Mesothelial cell of epicardium (in vitro differentiated cells): ENCODE results near the gene TBC1D2. TPM values are rescaled to one million over a fixed set of nuclear protein-coding genes. Genes with fewer than 3 reads are reported as not detected.

ENCODE experiments used
- DNase-seq, 2 experiments: peaks; one replicate each; pipeline ENCODE4 v3.0.0; 2021; ENCODE audit warnings: low spot score in 2 of 2; ENCODE audit not compliant: unreplicated experiment in 2 of 2
- H3K27ac Mint-ChIP-seq: 2 replicates; pipeline ENCODE4 v1.8.0; 2021; ENCODE audit warnings: mixed read lengths
- H3K27me3 Mint-ChIP-seq: 2 replicates; pipeline ENCODE4 v1.8.0; 2021; ENCODE audit warnings: low read depth, mixed read lengths
- H3K36me3 Mint-ChIP-seq: 2 replicates; pipeline ENCODE4 v1.8.0; 2021; ENCODE audit warnings: mixed read lengths
- H3K4me1 Mint-ChIP-seq: 2 replicates; pipeline ENCODE4 v1.8.0; 2021; ENCODE audit warnings: mixed read lengths
- H3K4me3 Mint-ChIP-seq: 2 replicates; pipeline ENCODE4 v1.8.0; 2021; ENCODE audit warnings: mild to moderate bottlenecking, moderate library complexity, mixed read lengths
- H3K9me3 Mint-ChIP-seq: 2 replicates; pipeline ENCODE4 v1.8.0; 2021; ENCODE audit warnings: mixed read lengths
- total RNA-seq: library from RNA; stranded (reverse); gene quantifications from 3 replicates; pipeline ENCODE4 v1.2.1, GENCODE V29; 2021
- TF ChIP-seq, protein P1 (sequence below): fragments of 200-600 bp; sonication (generic); IDR thresholded peaks from one replicate; pipeline ENCODE4 v1.5.0; 2021; ENCODE audit warnings: antibody characterized with exemption; ENCODE audit not compliant: unreplicated experiment

Gene TBC1D2
- total RNA-seq, 1 donor from 2014 or later: 7.0 TPM

GRCh38 chr9:98164912-98165311 is 90.5 kb downstream of the TBC1D2 start:
- H3K36me3 Mint-ChIP-seq: no peaks in the 10 kb centered on the region
- H3K27ac Mint-ChIP-seq: no peak overlapping the region
- no peaks in the 10 kb centered on the region for H3K27me3 Mint-ChIP-seq
- DNase-seq: no peak
- no peak overlapping the region for H3K4me3 Mint-ChIP-seq
- peaks cover 15% of the 10 kb centered on the region for H3K4me1 Mint-ChIP-seq
- TF ChIP-seq, protein P1, sequence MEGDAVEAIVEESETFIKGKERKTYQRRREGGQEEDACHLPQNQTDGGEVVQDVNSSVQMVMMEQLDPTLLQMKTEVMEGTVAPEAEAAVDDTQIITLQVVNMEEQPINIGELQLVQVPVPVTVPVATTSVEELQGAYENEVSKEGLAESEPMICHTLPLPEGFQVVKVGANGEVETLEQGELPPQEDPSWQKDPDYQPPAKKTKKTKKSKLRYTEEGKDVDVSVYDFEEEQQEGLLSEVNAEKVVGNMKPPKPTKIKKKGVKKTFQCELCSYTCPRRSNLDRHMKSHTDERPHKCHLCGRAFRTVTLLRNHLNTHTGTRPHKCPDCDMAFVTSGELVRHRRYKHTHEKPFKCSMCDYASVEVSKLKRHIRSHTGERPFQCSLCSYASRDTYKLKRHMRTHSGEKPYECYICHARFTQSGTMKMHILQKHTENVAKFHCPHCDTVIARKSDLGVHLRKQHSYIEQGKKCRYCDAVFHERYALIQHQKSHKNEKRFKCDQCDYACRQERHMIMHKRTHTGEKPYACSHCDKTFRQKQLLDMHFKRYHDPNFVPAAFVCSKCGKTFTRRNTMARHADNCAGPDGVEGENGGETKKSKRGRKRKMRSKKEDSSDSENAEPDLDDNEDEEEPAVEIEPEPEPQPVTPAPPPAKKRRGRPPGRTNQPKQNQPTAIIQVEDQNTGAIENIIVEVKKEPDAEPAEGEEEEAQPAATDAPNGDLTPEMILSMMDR: no peak
- no peaks in the 10 kb centered on the region for H3K9me3 Mint-ChIP-seq

GRCh38 chr9:98162613-98163012 is 92.8 kb downstream of the TBC1D2 start:
- H3K9me3 Mint-ChIP-seq: no peaks in the 10 kb centered on the region
- no peaks in the 10 kb centered on the region for H3K36me3 Mint-ChIP-seq
- TF ChIP-seq, protein P1: no peak
- peaks cover 3% of the 10 kb centered on the region for H3K4me1 Mint-ChIP-seq
- H3K4me3 Mint-ChIP-seq: no peak overlapping the region
- DNase-seq: no peak
- H3K27ac Mint-ChIP-seq: no peak overlapping the region
- H3K27me3 Mint-ChIP-seq: no peaks in the 10 kb centered on the region

DNA sequence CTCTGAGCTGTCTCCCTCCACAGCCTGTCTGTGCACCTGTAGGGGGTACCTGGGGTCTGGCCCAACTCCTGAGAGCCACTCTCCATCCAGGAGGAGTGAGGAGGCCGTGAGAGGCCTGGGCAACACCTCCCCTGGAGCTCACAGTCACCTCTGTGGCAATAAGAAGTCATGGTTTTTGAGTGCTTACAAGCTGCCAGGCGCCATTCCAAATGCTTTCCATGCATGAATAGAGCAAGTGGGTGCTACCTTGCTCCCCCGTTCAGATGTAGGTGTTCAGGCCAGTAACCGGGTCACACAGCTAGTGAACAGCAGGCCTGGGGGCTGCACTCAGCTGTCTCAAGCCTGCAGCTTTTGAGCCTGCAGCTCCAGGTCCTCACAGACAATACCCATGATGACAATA is 93.6 kb downstream of the TBC1D2 start:
- Mint-ChIP-seq H3K27ac (no peak overlapping the region), H3K27me3 (no peaks in the 10 kb centered on the region), H3K36me3 (no peaks in the 10 kb centered on the region), H3K4me1 (no peaks in the 10 kb centered on the region), H3K9me3 (no peaks in the 10 kb centered on the region), H3K4me3 (no peak overlapping the region)
- no peak for DNase-seq
- TF ChIP-seq, protein P1: no peak

DNA sequence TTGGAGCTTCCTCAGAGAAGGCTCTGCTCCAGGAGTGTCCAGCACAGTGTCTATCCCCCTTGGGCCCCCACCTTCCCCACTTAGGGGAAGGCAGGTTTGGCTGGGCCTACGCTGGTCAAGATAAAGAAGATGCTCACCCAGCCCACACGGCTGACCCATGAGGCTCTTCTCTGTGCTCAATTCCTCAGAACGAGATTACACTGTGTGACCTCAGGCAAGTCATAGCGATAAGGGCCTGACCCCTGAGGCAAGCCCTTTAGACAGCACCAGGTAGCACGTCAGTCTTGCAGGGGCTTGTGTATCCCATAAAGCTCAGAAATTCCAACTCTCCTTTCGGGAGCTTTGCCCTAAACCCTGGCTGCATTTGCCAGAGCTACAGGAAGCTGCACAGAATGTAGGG is 95.7 kb downstream of the TBC1D2 start:
- Mint-ChIP-seq H3K27ac (no peak overlapping the region), H3K9me3 (no peaks in the 10 kb centered on the region), H3K36me3 (no peaks in the 10 kb centered on the region), H3K4me1 (peaks cover 3% of the 10 kb centered on the region), H3K27me3 (no peaks in the 10 kb centered on the region), H3K4me3 (no peak overlapping the region)
- TF ChIP-seq, protein P1: no peak
- no peak for DNase-seq

- no peak for DNase-seq
- TF ChIP-seq, protein P1: no peak
- Mint-ChIP-seq H3K27ac (no peak overlapping the region), H3K4me1 (peaks cover 8% of the 10 kb centered on the region), H3K4me3 (no peak overlapping the region), H3K36me3 (no peaks in the 10 kb centered on the region), H3K27me3 (no peaks in the 10 kb centered on the region), H3K9me3 (no peaks in the 10 kb centered on the region)
Observed at GRCh38 chr9:98159301-98159700, 96.1 kb downstream of the TBC1D2 start.
